GM19099 (cell line): Measurements from ENCODE around the gene SNX14.

Experiments used
- POLR2A ChIP-seq: IDR thresholded peaks from 3 replicates; pipeline ENCODE4 v1.6.1; 2011; ENCODE audit warnings: low read depth; ENCODE audit not compliant: insufficient read length; ENCODE audit errors: extremely low read depth

Gene SNX14

GRCh38 chr6:85482206-85482904 lies 111.3 kb downstream of the SNX14 start:
- TF ChIP-seq POLR2A = no peak

- TF ChIP-seq POLR2A = no peak
These were observed 114.5 kb downstream of the SNX14 start for GRCh38 chr6:85479208-85479607.

GRCh38 chr6:85476532-85476931 lies 117.1 kb downstream of the SNX14 start:
- no peak for TF ChIP-seq POLR2A

GRCh38 chr6:85473748-85474147 lies 119.9 kb downstream of the SNX14 start:
- TF ChIP-seq POLR2A = no peak

GRCh38 chr6:85472744-85473143 lies 120.9 kb downstream of the SNX14 start:
- no peak for TF ChIP-seq POLR2A

GRCh38 chr6:85470023-85470410 lies 123.6 kb downstream of the SNX14 start:
- TF ChIP-seq POLR2A = no peak

GRCh38 chr6:85469276-85470022 lies 124.2 kb downstream of the SNX14 start:
- no peak for TF ChIP-seq POLR2A

GRCh38 chr6:85468326-85468725 lies 125.3 kb downstream of the SNX14 start:
- no peak for TF ChIP-seq POLR2A

- no peak for TF ChIP-seq POLR2A
These were observed 127.9 kb downstream of the SNX14 start for GRCh38 chr6:85465762-85466161.

GRCh38 chr6:85464722-85465150 lies 128.9 kb downstream of the SNX14 start:
- no peak for TF ChIP-seq POLR2A

GRCh38 chr6:85464260-85464644 lies 129.4 kb downstream of the SNX14 start:
- no peak for TF ChIP-seq POLR2A

- TF ChIP-seq POLR2A = no peak
These were observed 129.9 kb downstream of the SNX14 start for GRCh38 chr6:85463621-85464259.

- no peak for TF ChIP-seq POLR2A
These were observed 131.0 kb downstream of the SNX14 start for GRCh38 chr6:85462673-85463072.

GRCh38 chr6:85461798-85462170 lies 131.9 kb downstream of the SNX14 start:
- no peak for TF ChIP-seq POLR2A

GRCh38 chr6:85460921-85461797 lies 132.5 kb downstream of the SNX14 start:
- TF ChIP-seq POLR2A = peak; percentile 25
